ENCODE data around the gene CCT6A.

DNA sequence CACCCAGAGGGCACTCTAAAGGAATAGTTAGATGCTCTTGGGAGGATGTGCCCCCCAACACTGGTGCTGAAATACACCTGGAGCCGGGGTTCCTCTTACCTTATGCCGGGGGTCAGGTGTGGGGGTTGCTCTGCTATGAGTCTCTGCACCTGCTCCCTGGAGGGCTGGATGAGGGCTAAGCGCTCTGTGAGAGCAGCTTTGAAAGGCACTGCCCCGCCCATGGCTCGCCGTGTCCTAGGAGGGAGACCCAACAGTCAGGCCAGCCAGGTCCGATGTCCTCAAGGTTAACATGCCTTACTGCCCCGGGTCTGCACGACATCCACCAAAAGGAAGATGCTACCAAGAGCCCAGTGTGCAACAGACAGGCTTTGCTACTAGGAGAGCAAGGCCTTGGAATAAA lies 32.1 kb upstream of the CCT6A start:
- TF ChIP-seq, protein P1, sequence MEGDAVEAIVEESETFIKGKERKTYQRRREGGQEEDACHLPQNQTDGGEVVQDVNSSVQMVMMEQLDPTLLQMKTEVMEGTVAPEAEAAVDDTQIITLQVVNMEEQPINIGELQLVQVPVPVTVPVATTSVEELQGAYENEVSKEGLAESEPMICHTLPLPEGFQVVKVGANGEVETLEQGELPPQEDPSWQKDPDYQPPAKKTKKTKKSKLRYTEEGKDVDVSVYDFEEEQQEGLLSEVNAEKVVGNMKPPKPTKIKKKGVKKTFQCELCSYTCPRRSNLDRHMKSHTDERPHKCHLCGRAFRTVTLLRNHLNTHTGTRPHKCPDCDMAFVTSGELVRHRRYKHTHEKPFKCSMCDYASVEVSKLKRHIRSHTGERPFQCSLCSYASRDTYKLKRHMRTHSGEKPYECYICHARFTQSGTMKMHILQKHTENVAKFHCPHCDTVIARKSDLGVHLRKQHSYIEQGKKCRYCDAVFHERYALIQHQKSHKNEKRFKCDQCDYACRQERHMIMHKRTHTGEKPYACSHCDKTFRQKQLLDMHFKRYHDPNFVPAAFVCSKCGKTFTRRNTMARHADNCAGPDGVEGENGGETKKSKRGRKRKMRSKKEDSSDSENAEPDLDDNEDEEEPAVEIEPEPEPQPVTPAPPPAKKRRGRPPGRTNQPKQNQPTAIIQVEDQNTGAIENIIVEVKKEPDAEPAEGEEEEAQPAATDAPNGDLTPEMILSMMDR (IDR thresholded peaks at IDR 0.05; ENCODE audit: low read length), result no peak
- TF ChIP-seq EZH2phosphoT487 (IDR thresholded peaks at IDR 0.05; ENCODE audit: low read length) (no peak), EZH2 (optimal IDR thresholded peaks at IDR 0.05; ENCODE audit: low read depth, low read length) (no peak)

Data from MM.1S (cell line).